ENCODE results near the gene GNAT3.

Gene GNAT3

DNA sequence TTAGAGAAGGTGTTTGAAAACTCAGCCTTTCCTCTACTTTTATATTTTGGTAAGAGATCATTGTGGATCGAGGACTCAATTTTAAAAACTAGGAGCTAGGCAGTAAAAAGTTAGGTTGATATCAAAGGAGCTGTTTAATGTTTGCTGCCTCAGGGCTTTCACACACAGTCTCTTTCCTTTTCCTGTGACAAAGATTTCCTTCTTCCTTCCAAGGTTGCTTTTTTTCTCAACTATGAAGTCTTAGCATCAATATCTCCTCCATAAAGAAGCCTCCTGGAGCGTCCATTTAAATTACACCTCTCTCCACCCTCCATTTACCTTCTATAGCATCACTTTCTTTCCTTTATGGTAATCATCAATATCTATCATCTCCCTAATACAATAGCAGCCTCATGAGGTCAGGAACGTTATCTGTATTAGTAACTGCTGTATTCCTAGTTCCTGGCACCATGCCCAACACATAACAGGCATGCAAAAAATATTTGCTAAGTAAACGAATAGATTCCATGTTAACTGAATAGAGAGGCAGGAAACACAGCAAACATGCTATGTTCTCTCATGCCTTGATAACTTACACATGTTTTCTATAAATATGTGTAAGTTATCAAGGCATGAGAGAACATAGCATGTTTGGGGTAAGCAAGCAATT, 48.5 kb downstream of the GNAT3 start:
- no peaks in the 10 kb centered on the region for H3K36me3 ChIP-seq (ENCODE audit: low read depth)
- no peak for ATAC-seq (ENCODE audit: low read depth)
- no peak overlapping the region for H3K27ac ChIP-seq (ENCODE audit: poor library complexity, severe bottlenecking)
- TF ChIP-seq, protein P1, sequence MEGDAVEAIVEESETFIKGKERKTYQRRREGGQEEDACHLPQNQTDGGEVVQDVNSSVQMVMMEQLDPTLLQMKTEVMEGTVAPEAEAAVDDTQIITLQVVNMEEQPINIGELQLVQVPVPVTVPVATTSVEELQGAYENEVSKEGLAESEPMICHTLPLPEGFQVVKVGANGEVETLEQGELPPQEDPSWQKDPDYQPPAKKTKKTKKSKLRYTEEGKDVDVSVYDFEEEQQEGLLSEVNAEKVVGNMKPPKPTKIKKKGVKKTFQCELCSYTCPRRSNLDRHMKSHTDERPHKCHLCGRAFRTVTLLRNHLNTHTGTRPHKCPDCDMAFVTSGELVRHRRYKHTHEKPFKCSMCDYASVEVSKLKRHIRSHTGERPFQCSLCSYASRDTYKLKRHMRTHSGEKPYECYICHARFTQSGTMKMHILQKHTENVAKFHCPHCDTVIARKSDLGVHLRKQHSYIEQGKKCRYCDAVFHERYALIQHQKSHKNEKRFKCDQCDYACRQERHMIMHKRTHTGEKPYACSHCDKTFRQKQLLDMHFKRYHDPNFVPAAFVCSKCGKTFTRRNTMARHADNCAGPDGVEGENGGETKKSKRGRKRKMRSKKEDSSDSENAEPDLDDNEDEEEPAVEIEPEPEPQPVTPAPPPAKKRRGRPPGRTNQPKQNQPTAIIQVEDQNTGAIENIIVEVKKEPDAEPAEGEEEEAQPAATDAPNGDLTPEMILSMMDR (IDR thresholded peaks at IDR 0.05; ENCODE audit: poor library complexity, severe bottlenecking): peak; percentile 2
- H3K4me3 ChIP-seq (ENCODE audit: severe bottlenecking): no peak overlapping the region
- H3K4me1 ChIP-seq (ENCODE audit: insufficient read depth, poor library complexity, severe bottlenecking): peaks cover 9% of the 10 kb centered on the region
- H3K27me3 ChIP-seq (ENCODE audit: insufficient read depth, poor library complexity, severe bottlenecking): no peaks in the 10 kb centered on the region
- DNase-seq (ENCODE audit: low spot score): no peak
- no peaks in the 10 kb centered on the region for H3K9me3 ChIP-seq (ENCODE audit: severe bottlenecking)

DNA sequence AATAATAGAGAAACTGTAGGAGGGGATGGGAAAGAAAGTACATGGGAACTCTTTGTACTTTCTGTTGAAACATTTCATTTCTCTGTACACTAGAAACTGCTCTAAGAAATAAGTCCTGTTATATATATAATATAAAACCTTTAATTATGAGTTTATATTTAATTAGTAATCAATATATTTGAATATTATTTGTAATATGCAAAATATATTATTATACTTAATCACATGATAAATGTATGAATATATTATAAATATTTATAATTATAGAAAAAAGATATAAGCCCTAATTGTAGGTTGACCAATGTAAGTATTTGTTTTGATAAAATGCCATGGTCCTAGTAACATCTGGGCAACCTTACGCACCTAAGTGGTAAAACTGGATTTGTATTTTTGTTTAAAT, 51.0 kb downstream of the GNAT3 start:
- DNase-seq (ENCODE audit: low spot score) (no peak), ATAC-seq (ENCODE audit: low read depth) (no peak)
- no peaks in the 10 kb centered on the region for H3K36me3 ChIP-seq (ENCODE audit: low read depth)
- H3K27me3 ChIP-seq (ENCODE audit: insufficient read depth, poor library complexity, severe bottlenecking): no peaks in the 10 kb centered on the region
- no peak overlapping the region for H3K4me3 ChIP-seq (ENCODE audit: severe bottlenecking)
- TF ChIP-seq, protein P1 (IDR thresholded peaks at IDR 0.05; ENCODE audit: poor library complexity, severe bottlenecking): no peak
- no peak overlapping the region for H3K27ac ChIP-seq (ENCODE audit: poor library complexity, severe bottlenecking)
- H3K4me1 ChIP-seq (ENCODE audit: insufficient read depth, poor library complexity, severe bottlenecking): no peaks in the 10 kb centered on the region
- no peaks in the 10 kb centered on the region for H3K9me3 ChIP-seq (ENCODE audit: severe bottlenecking)

DNA sequence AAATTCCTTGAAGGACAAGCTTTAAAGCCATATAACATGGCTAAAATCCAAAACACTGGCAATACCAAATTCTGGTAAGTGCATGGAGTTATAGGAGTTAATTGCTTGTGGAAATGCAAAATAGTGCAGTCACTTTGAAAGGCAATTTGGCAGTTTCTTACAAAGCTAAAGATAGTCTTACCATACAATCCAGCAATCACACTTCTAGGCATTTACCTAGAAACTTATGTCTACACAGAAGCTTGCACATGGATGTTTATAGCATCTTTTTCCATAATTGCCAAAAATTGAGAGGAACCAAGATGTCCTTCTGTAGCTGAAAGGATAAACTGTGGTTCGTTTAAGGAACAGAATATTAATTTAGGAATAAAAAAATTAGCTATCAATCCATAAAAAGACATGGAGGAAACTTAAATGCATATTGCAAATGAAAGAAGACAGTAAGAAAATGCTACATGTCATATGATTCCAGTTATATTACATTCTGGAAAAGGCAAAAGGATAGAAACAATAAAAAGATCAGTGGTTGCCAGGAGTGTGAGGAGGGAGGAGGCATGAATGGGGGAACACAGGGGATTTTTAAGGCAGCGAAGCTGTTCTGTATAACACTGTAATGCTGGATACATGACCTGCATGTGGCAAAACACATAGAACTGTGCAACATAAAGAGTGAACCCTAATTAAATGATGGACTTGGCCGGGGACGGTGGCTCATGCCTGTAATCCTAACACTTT, 51.9 kb downstream of the GNAT3 start:
- no peak overlapping the region for H3K4me3 ChIP-seq (ENCODE audit: severe bottlenecking)

DNA sequence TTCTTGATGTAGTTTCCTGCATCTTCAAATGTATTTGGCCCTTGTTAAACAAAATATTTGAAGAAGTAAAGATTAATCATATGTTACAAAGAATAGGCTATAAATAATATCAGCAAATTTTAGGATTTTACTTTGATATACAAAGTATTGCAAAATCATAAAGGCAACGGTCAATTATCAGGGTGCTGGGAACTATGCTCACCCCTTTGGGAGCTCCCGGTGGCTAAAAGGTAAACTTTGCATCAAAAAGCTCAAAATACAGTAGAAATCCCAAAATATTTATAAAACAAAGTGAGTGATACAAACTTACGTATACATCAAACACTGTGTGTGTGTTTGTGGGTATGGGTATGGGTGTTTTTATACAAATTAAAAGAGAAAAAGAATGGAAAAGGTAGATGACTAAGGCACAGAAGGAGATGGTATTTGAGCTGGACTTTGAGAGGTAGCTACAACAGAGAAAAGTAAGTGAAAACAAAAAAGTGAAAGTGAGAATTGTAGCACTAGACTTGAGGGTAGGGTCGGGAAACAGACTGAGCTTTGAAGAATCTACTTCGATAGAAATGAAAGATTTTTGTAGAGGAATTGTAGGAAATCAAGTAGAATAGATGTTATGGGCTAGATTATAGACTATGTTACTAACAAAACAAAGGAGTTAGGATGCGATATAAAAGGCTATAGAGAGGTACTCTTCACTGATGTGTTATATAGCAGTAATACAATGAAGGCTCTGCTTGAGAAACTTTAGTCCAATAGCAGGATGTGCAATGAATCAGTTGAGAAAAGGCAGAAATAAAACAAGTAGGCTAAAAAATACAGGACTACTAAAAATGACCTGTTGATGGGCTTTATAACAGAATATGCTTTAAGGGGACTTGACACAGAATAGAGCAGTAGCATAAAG, 52.8 kb downstream of the GNAT3 start:
- H3K9me3 ChIP-seq (ENCODE audit: severe bottlenecking): no peaks in the 10 kb centered on the region
- H3K27ac ChIP-seq (ENCODE audit: poor library complexity, severe bottlenecking): no peak overlapping the region
- no peaks in the 10 kb centered on the region for H3K36me3 ChIP-seq (ENCODE audit: low read depth)
- H3K4me1 ChIP-seq (ENCODE audit: insufficient read depth, poor library complexity, severe bottlenecking): peaks cover under 1% of the 10 kb centered on the region
- no peaks in the 10 kb centered on the region for H3K27me3 ChIP-seq (ENCODE audit: insufficient read depth, poor library complexity, severe bottlenecking)
- TF ChIP-seq, protein P1 (IDR thresholded peaks at IDR 0.05; ENCODE audit: poor library complexity, severe bottlenecking): no peak
- ATAC-seq (ENCODE audit: low read depth): no peak
- DNase-seq (ENCODE audit: low spot score): no peak
- H3K4me3 ChIP-seq (ENCODE audit: severe bottlenecking): no peak overlapping the region

More for the DNA sequence above, 51.9 kb downstream of the GNAT3 start:
- Histone ChIP-seq H3K27me3 (ENCODE audit: insufficient read depth, poor library complexity, severe bottlenecking) (no peaks in the 10 kb centered on the region), H3K36me3 (ENCODE audit: low read depth) (no peaks in the 10 kb centered on the region), H3K9me3 (ENCODE audit: severe bottlenecking) (no peaks in the 10 kb centered on the region), H3K27ac (ENCODE audit: poor library complexity, severe bottlenecking) (no peak overlapping the region), H3K4me1 (ENCODE audit: insufficient read depth, poor library complexity, severe bottlenecking) (no peaks in the 10 kb centered on the region)
- TF ChIP-seq, protein P1 (IDR thresholded peaks at IDR 0.05; ENCODE audit: poor library complexity, severe bottlenecking): no peak
- DNase-seq (ENCODE audit: low spot score) (no peak), ATAC-seq (ENCODE audit: low read depth) (no peak)

Data from RWPE2 (cell line).